GM12801 (cell line): ENCODE measurements around the gene GRK3.

Experiments used
- TF ChIP-seq, protein P1 (sequence below): IDR thresholded peaks from one replicate; pipeline ENCODE4 v1.5.1; 2011; ENCODE audit warnings: control low read depth; ENCODE audit not compliant: insufficient read length; ENCODE audit errors: extremely low read depth

Gene GRK3

DNA sequence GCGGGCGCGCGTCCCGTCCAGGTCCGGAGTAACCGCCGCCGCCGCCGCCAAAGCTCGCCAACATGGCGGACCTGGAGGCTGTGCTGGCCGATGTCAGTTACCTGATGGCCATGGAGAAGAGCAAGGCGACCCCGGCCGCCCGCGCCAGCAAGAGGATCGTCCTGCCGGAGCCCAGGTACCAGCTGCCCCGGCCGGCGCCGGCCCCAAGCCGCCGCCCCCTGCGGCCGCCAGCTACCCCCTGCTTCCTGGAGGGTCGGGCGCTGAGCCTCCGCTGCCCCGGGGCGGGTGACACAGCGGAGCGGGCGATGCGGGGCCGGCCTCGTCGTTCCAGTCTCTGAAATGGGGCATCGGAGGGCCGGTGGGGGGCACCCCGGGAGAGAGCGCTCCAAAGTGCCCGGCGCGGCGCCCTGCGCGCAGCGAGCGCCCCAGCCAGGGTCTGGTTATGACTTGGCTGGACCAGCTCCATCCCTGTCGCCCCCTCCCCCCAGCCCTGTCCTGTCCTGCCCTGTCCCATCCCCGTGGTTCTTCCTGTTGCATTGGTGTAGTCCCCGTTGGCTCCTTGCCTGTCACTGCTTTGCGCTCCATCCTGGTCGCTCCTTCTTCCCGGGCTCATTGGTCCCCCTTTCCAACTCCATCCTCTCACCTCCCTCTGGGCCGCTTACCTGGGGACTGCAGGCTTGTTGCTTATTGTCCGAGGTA lies 653 bp downstream of the GRK3 start:
- TF ChIP-seq, protein P1, sequence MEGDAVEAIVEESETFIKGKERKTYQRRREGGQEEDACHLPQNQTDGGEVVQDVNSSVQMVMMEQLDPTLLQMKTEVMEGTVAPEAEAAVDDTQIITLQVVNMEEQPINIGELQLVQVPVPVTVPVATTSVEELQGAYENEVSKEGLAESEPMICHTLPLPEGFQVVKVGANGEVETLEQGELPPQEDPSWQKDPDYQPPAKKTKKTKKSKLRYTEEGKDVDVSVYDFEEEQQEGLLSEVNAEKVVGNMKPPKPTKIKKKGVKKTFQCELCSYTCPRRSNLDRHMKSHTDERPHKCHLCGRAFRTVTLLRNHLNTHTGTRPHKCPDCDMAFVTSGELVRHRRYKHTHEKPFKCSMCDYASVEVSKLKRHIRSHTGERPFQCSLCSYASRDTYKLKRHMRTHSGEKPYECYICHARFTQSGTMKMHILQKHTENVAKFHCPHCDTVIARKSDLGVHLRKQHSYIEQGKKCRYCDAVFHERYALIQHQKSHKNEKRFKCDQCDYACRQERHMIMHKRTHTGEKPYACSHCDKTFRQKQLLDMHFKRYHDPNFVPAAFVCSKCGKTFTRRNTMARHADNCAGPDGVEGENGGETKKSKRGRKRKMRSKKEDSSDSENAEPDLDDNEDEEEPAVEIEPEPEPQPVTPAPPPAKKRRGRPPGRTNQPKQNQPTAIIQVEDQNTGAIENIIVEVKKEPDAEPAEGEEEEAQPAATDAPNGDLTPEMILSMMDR, result no peak

DNA sequence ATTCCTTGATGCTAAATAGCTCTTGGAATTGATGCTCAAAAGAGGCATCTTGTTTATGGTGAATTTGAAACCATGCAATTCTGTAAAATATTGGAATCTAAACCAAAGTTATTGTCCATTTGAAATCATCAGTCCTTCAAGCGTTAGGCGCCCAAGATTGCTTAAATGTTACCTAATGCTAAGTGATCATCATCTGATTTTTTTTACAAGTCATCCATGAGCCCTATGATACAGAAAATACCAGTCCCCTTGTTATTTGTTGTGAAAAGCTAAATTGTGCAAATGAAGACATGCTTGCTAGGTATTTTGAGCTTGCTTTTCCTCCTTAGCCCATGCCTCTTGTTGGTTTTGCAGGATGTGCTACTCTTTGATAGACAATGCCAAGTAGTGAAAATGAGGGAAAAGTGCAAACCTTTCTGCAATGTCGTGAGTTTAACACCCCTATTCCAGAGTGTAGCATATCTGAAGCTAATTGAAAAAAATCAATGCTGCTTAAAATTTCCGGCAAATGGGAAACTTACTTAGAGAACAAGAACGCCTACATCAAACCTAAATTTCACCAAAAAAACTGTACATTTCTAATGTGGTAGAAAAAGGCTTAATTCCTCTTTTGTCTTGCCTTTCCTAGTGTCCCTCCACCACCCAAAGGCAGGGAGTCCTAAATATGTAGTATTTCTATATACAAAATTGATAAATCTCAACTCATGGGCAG lies 1.9 kb downstream of the GRK3 start:
- TF ChIP-seq, protein P1, result no peak

DNA sequence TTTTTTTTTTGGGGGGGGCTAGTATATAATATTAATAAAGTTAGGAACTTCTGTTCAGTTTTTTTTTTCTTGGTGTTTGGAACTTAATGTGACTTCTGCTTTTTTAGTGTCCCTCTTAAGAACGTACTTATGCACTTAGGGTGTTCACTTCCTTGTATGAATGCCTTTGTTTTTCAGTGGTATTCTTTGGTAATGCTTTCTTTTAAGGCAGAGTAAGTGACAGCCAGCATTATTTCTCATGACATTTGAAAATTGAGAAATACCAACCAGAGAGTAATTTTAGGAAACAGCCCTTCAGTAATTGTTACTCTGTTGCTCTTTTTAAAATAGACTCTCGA lies 2.4 kb downstream of the GRK3 start:
- TF ChIP-seq, protein P1, result no peak

DNA sequence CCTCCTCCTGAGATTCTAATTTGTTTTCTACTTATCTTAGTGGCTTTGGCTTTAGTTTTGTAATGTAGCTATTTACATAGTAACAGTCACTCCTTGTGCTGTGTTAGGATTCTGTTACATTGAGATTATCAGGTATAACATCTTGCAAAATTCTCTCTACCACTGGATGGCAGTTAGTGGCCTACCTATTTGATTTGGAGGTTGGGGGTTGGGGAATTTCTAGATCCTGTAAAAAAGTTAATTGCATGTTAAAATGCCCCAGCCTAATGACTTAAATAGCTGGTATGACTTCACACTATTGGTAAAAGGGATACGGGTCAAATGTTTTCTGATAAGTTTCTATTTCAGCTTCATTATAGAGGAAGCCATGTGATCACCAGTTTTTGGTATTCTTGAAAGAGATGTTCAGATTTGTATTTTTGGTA lies 2.8 kb downstream of the GRK3 start:
- TF ChIP-seq, protein P1, result no peak

DNA sequence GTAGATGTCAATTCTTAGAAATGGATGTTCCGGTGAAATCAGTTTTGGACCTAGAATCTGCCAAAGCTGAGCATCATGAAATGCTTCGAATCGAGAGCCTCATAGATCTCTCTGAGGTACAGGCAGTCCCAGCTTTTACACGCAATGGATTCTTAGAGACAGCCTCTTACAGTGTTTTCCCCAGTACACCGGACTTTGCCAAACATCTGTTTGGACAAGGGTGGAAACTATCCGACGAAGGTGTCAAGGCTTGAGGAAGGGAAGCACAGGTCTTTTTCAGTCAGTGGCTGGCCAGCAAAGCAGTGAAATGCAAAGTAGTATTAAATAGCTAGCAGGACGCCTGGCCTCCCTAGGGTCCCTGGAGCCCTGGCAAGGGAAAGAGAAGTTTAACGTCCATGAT lies 4.9 kb downstream of the GRK3 start:
- TF ChIP-seq, protein P1, result no peak

DNA sequence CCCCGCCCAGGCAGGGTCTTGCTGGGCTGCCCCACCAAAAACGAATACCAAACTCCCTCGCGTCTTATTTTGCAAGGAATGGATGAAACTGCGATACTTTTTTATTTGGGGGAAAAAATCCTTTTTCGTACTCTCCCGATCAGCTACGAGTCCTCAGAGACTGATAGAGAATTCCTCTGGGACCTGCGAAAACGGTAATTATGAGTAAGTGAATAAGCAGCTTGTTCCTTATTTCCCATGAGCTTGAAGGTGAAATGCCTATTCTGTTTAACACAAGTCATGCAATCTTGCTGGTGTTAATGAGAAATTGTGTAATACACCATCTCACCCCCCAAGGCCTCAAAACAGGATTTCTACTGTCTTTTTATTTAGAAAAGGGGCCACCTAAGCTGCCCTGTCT lies 5.5 kb downstream of the GRK3 start:
- TF ChIP-seq, protein P1, result no peak

DNA sequence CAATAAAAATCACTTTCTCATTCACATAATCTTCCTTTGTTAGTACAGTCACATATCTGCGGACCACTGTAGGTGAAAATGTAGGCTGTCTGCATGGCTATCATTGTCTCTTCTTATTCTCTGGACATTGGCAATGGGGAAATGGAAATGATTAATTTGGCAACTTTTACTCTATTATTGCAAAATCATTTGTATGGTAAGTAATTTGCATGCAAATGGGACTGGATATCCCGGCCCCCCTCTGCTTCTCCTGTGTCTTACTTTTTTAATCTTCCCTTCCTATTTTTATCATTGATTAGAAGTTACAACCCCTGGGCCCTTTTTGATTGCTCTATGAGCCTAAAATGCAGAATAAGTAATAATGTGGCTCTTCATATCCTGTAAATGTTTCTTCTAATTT lies 6.0 kb downstream of the GRK3 start:
- TF ChIP-seq, protein P1, result no peak
